ENCODE measurements around the gene TMEM269. TPM values are rescaled to one million over a fixed set of nuclear protein-coding genes. Genes with fewer than 3 reads are reported as not detected.

Gene TMEM269
- total and polyA plus RNA-seq, 2 experiments from 2014 or later, result 0.12 to 0.40 TPM

- Histone ChIP-seq H3K27ac (no peak overlapping the region), H4K20me1 (ENCODE audit: insufficient read depth, poor library complexity, severe bottlenecking) (peaks cover 7% of the 10 kb centered on the region), H3K4me2 (no peak overlapping the region), H3K9me2 (replicated peaks; ENCODE audit: insufficient read depth) (no peaks in the 10 kb centered on the region), H3K79me2 (peaks cover 66% of the 10 kb centered on the region), H3K4me3 (no peak overlapping the region), H2AFZ (no peak overlapping the region), H3K27me3 (no peaks in the 10 kb centered on the region), H3K9me3 (ENCODE audit: low read depth) (no peaks in the 10 kb centered on the region), H3K36me3 (replicated peaks; ENCODE audit: insufficient read depth, low read depth) (peaks cover 3% of the 10 kb centered on the region), H3K4me1 (ENCODE audit: insufficient read depth) (peaks cover 10% of the 10 kb centered on the region)
- TF ChIP-seq EZH2phosphoT487 (IDR thresholded peaks at IDR 0.05; ENCODE audit: low read depth, severe bottlenecking, unreplicated experiment), result no peak
- no peak for TF ChIP-seq EZH2 (IDR thresholded peaks at IDR 0.05; ENCODE audit: borderline replicate concordance)
- no peak for TF ChIP-seq CTCF (IDR thresholded peaks at IDR 0.05; ENCODE audit: poor library complexity)
- WGBS (ENCODE audit: low lambda C conversion rate, missing lambda C conversion rate), result 88% methylated on average over 3 of the region's 3 CpGs
- DNase-seq (ENCODE audit: low spot score), result no peak
Measured at GRCh38 chr1:42769811-42770210, 15.0 kb upstream of the TMEM269 start.

- no peak for DNase-seq (ENCODE audit: low spot score)
- Histone ChIP-seq H3K79me2 (peaks cover 49% of the 10 kb centered on the region), H4K20me1 (ENCODE audit: insufficient read depth, poor library complexity, severe bottlenecking) (peaks cover 5% of the 10 kb centered on the region), H3K4me2 (no peak overlapping the region), H3K4me3 (no peak overlapping the region), H3K9me3 (ENCODE audit: low read depth) (no peaks in the 10 kb centered on the region), H2AFZ (no peak overlapping the region), H3K36me3 (replicated peaks; ENCODE audit: insufficient read depth, low read depth) (peaks cover 3% of the 10 kb centered on the region), H3K9me2 (replicated peaks; ENCODE audit: insufficient read depth) (no peaks in the 10 kb centered on the region), H3K27me3 (no peaks in the 10 kb centered on the region), H3K4me1 (ENCODE audit: insufficient read depth) (peaks cover 3% of the 10 kb centered on the region), H3K27ac (no peak overlapping the region)
- WGBS (ENCODE audit: low lambda C conversion rate, missing lambda C conversion rate), result 77% methylated on average over 2 of the region's 2 CpGs
- TF ChIP-seq CTCF (IDR thresholded peaks at IDR 0.05; ENCODE audit: poor library complexity) (no peak), EZH2 (IDR thresholded peaks at IDR 0.05; ENCODE audit: borderline replicate concordance) (no peak), EZH2phosphoT487 (IDR thresholded peaks at IDR 0.05; ENCODE audit: low read depth, severe bottlenecking, unreplicated experiment) (no peak)
Measured at GRCh38 chr1:42773420-42773819, 11.4 kb upstream of the TMEM269 start.

GRCh38 chr1:42774928-42775526 is 9.8 kb upstream of the TMEM269 start:
- no peak overlapping the region for H3K4me2 ChIP-seq
- H3K4me3 ChIP-seq, result no peak overlapping the region
- 93% methylated on average over 5 of the region's 5 CpGs for WGBS (ENCODE audit: low lambda C conversion rate, missing lambda C conversion rate)
- H3K27me3 ChIP-seq, result no peaks in the 10 kb centered on the region
- H3K9me2 ChIP-seq (replicated peaks; ENCODE audit: insufficient read depth), result no peaks in the 10 kb centered on the region
- no peaks in the 10 kb centered on the region for H3K9me3 ChIP-seq (ENCODE audit: low read depth)
- no peaks in the 10 kb centered on the region for H3K4me1 ChIP-seq (ENCODE audit: insufficient read depth)
- H2AFZ ChIP-seq, result no peak overlapping the region
- no peak for TF ChIP-seq EZH2phosphoT487 (IDR thresholded peaks at IDR 0.05; ENCODE audit: low read depth, severe bottlenecking, unreplicated experiment)
- TF ChIP-seq CTCF (IDR thresholded peaks at IDR 0.05; ENCODE audit: poor library complexity), result no peak
- TF ChIP-seq EZH2 (IDR thresholded peaks at IDR 0.05; ENCODE audit: borderline replicate concordance), result no peak
- H4K20me1 ChIP-seq (ENCODE audit: insufficient read depth, poor library complexity, severe bottlenecking), result peaks cover 5% of the 10 kb centered on the region
- DNase-seq (ENCODE audit: low spot score), result no peak
- H3K79me2 ChIP-seq, result peaks cover 35% of the 10 kb centered on the region
- peaks cover 3% of the 10 kb centered on the region for H3K36me3 ChIP-seq (replicated peaks; ENCODE audit: insufficient read depth, low read depth)
- H3K27ac ChIP-seq, result no peak overlapping the region
